ENCODE data around the gene SUZ12.
"Not testable (repeated sequence)": the region's sequence is repeated elsewhere in the genome, so short reads cannot be mapped to it uniquely, and the experiment has no call there.

The SUZ12 gene

GRCh38 chr17:31951953-31952352 lies 15.1 kb downstream of the SUZ12 start:
- DNase-seq (ENCODE audit: low read depth), result not testable (repeated sequence)

- not testable (repeated sequence) for DNase-seq (ENCODE audit: low read depth)
These were observed 27.3 kb downstream of the SUZ12 start for GRCh38 chr17:31964131-31964530.

- DNase-seq (ENCODE audit: low read depth), result no peak
These were observed 30.8 kb downstream of the SUZ12 start for GRCh38 chr17:31967648-31968047.

- DNase-seq (ENCODE audit: low read depth), result not testable (repeated sequence)
These were observed 33.6 kb downstream of the SUZ12 start for GRCh38 chr17:31970416-31970815.

- DNase-seq (ENCODE audit: low read depth), result not testable (repeated sequence)
These were observed 37.7 kb downstream of the SUZ12 start for GRCh38 chr17:31974269-31975071.

GRCh38 chr17:31975391-31975790 lies 38.6 kb downstream of the SUZ12 start:
- DNase-seq (ENCODE audit: low read depth), result not testable (repeated sequence)

- not testable (repeated sequence) for DNase-seq (ENCODE audit: low read depth)
These were observed 55.0 kb downstream of the SUZ12 start for GRCh38 chr17:31991821-31992220.

GRCh38 chr17:31997005-31997404 lies 60.2 kb downstream of the SUZ12 start:
- no peak for DNase-seq (ENCODE audit: low read depth)

- DNase-seq (ENCODE audit: low read depth), result peak; percentile 77
These were observed 70.2 kb downstream of the SUZ12 start, which contains the start of gene LRRC37B for GRCh38 chr17:32006957-32007462. Gene LRRC37B, plus strand, starts transcription at chr17:32007383. Its CDS starts 14,010 bp downstream, at chr17:32021393.

- DNase-seq (ENCODE audit: low read depth), result peak; percentile 24
These were observed 70.9 kb downstream of the SUZ12 start for GRCh38 chr17:32007463-32008298.

GRCh38 chr17:32009262-32009542 lies 72.4 kb downstream of the SUZ12 start:
- no peak for DNase-seq (ENCODE audit: low read depth)

GRCh38 chr17:32010114-32010513 lies 73.3 kb downstream of the SUZ12 start:
- no peak for DNase-seq (ENCODE audit: low read depth)

- no peak for DNase-seq (ENCODE audit: low read depth)
These were observed 78.6 kb downstream of the SUZ12 start for GRCh38 chr17:32015245-32016013.

GRCh38 chr17:32016231-32016630 lies 79.4 kb downstream of the SUZ12 start:
- DNase-seq (ENCODE audit: low read depth), result no peak

- DNase-seq (ENCODE audit: low read depth), result no peak
These were observed 82.4 kb downstream of the SUZ12 start for GRCh38 chr17:32019228-32019627.

GRCh38 chr17:32020943-32021614 lies 84.3 kb downstream of the SUZ12 start:
- DNase-seq (ENCODE audit: low read depth), result no peak

GRCh38 chr17:32021615-32021955 lies 84.8 kb downstream of the SUZ12 start:
- no peak for DNase-seq (ENCODE audit: low read depth)

- not testable (repeated sequence) for DNase-seq (ENCODE audit: low read depth)
These were observed 85.7 kb downstream of the SUZ12 start for GRCh38 chr17:32022554-32022953.

- not testable (repeated sequence) for DNase-seq (ENCODE audit: low read depth)
These were observed 90.5 kb downstream of the SUZ12 start for GRCh38 chr17:32027271-32027670.

GRCh38 chr17:32033223-32033622 lies 96.4 kb downstream of the SUZ12 start:
- DNase-seq (ENCODE audit: low read depth), result no peak

- DNase-seq (ENCODE audit: low read depth), result not testable (repeated sequence)
These were observed 97.0 kb downstream of the SUZ12 start for GRCh38 chr17:32033812-32034211.

GRCh38 chr17:32040246-32040645 lies 103.4 kb downstream of the SUZ12 start:
- DNase-seq (ENCODE audit: low read depth), result not testable (repeated sequence)

Measured in stimulated activated CD8-positive, alpha-beta memory T cell treated with anti-CD3 and anti-CD28 coated beads, Interleukin-7, amount 100 ng/mL, for 24 hours (primary cell).